Hepatocyte (in vitro differentiated cells): ENCODE data around the gene PGGT1B. TPM values are rescaled to one million over a fixed set of nuclear protein-coding genes. Genes with fewer than 3 reads are reported as not detected.
A peak's percentile ranks its signal among the peaks of the same experiment; 100 is the strongest.

Experiments used
- DNase-seq: peaks from one replicate; pipeline ENCODE4 v3.0.0-alpha.2; 2016; ENCODE audit warnings: low spot score
- H2AFZ ChIP-seq: fragments of 200-600 bp; sonication (generic); 2 replicates; pipeline ENCODE4 v1.6.0; 2016; ENCODE audit warnings: antibody characterized with exemption, mild to moderate bottlenecking
- H3K27ac ChIP-seq: fragments of 200-600 bp; sonication (generic); 2 replicates; pipeline ENCODE4 v1.5.1; 2016; ENCODE audit warnings: mild to moderate bottlenecking
- H3K27me3 ChIP-seq: fragments of 200-600 bp; sonication (generic); 2 replicates; pipeline ENCODE4 v1.6.1; 2016
- H3K36me3 ChIP-seq: fragments of 200-600 bp; sonication (generic); replicated peaks from 2 replicates; pipeline ENCODE4 v1.5.1; 2016; ENCODE audit warnings: low read depth; ENCODE audit not compliant: insufficient read depth
- H3K4me1 ChIP-seq: fragments of 200-600 bp; sonication (generic); 2 replicates; pipeline ENCODE4 v1.5.1; 2016; ENCODE audit warnings: mild to moderate bottlenecking, moderate library complexity; ENCODE audit not compliant: insufficient read depth
- H3K4me2 ChIP-seq: fragments of 200-600 bp; sonication (generic); 2 replicates; pipeline ENCODE4 v1.6.0; 2016
- H3K4me3 ChIP-seq: fragments of 200-600 bp; sonication (generic); 2 replicates; pipeline ENCODE4 v1.5.1; 2016; ENCODE audit warnings: mild to moderate bottlenecking
- H3K79me2 ChIP-seq: fragments of 200-600 bp; sonication (generic); 2 replicates; pipeline ENCODE4 v1.6.0; 2017; ENCODE audit warnings: mild to moderate bottlenecking
- H3K9me2 ChIP-seq: fragments of 200-600 bp; sonication (generic); replicated peaks from 2 replicates; pipeline ENCODE4 v1.6.0; 2017; ENCODE audit warnings: mild to moderate bottlenecking; ENCODE audit not compliant: insufficient read depth
- H3K9me3 ChIP-seq: fragments of 200-600 bp; sonication (generic); 2 replicates; pipeline ENCODE4 v1.5.1; 2016; ENCODE audit warnings: low read depth, mild to moderate bottlenecking
- H4K20me1 ChIP-seq: fragments of 200-600 bp; sonication (generic); 2 replicates; pipeline ENCODE4 v1.6.0; 2016; ENCODE audit warnings: mild to moderate bottlenecking; ENCODE audit not compliant: insufficient read depth, poor library complexity, severe bottlenecking
- EZH2 ChIP-seq: fragments of 200-600 bp; sonication (generic); IDR thresholded peaks from 2 replicates; pipeline ENCODE4 v1.6.1; 2016; ENCODE audit warnings: antibody characterized with exemption, mild to moderate bottlenecking, borderline replicate concordance
- EZH2phosphoT487 ChIP-seq: fragments of 200-600 bp; sonication (generic); IDR thresholded peaks from one replicate; pipeline ENCODE4 v1.6.1; 2018; ENCODE audit warnings: antibody characterized with exemption, mild to moderate bottlenecking, low read depth, moderate library complexity; ENCODE audit not compliant: unreplicated experiment, severe bottlenecking
- WGBS: methylation state at CpG from one replicate; pipeline ENCODE4 v1.1.6; 2016; ENCODE audit warnings: low lambda C conversion rate; ENCODE audit errors: missing lambda C conversion rate; 5-methylcytosine and 5-hydroxymethylcytosine counted together
- polyA plus RNA-seq: library from polyadenylated mRNA; unstranded; fragments of >200 nt; fragmentation: Nextera tagmentation; extraction: Ambion mirVana; gene quantifications from 2 replicates; pipeline ENCODE4 v1.2.1, GENCODE V29; 2016
- total RNA-seq: library from RNA; depleted of rRNA; stranded (reverse); fragments of >200 nt; gene quantifications from 2 replicates; pipeline ENCODE4 v1.2.3, GENCODE V29; 2014
- TF ChIP-seq, protein P1 (sequence below): fragments of 200-600 bp; sonication (generic); IDR thresholded peaks from 2 replicates; pipeline ENCODE4 v1.5.1; 2016; ENCODE audit warnings: antibody characterized with exemption, mild to moderate bottlenecking; ENCODE audit not compliant: poor library complexity

Gene PGGT1B
- total and polyA plus RNA-seq, 2 experiments from 2014 or later = 4.3 to 14.1 TPM

DNA sequence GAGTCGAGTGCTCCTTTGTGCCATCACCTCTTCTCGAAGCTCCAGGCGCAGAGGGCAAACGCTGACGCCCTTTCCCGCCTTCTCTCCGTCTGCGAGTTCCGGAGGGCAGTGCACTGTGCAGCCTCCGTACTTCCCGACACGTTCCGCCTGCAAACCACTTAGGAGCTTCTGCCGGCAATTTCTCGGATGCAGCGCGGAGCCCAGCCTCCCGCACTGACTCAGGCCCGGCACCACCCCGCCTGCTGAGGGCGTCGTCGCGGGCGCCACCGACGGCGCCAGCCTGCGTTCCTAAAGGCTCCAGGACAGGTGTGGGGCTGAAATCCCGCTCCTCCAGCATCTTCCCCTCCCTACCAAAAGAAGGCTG, 83.7 kb downstream of the PGGT1B start:
- DNase-seq = no peak
- Histone ChIP-seq H3K9me3 (no peaks in the 10 kb centered on the region), H2AFZ (peak overlapping the region; percentile 94), H3K4me1 (no peaks in the 10 kb centered on the region), H3K9me2 (no peaks in the 10 kb centered on the region), H3K36me3 (no peaks in the 10 kb centered on the region), H3K27ac (no peak overlapping the region), H3K27me3 (peaks cover 91% of the 10 kb centered on the region), H3K79me2 (no peaks in the 10 kb centered on the region), H4K20me1 (no peaks in the 10 kb centered on the region), H3K4me3 (peak overlapping the region; percentile 50), H3K4me2 (peak overlapping the region; percentile 89)
- 32% methylated on average over 30 of the region's 30 CpGs for WGBS
- TF ChIP-seq EZH2 = no peak
- TF ChIP-seq, protein P1, sequence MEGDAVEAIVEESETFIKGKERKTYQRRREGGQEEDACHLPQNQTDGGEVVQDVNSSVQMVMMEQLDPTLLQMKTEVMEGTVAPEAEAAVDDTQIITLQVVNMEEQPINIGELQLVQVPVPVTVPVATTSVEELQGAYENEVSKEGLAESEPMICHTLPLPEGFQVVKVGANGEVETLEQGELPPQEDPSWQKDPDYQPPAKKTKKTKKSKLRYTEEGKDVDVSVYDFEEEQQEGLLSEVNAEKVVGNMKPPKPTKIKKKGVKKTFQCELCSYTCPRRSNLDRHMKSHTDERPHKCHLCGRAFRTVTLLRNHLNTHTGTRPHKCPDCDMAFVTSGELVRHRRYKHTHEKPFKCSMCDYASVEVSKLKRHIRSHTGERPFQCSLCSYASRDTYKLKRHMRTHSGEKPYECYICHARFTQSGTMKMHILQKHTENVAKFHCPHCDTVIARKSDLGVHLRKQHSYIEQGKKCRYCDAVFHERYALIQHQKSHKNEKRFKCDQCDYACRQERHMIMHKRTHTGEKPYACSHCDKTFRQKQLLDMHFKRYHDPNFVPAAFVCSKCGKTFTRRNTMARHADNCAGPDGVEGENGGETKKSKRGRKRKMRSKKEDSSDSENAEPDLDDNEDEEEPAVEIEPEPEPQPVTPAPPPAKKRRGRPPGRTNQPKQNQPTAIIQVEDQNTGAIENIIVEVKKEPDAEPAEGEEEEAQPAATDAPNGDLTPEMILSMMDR = no peak
- no peak for TF ChIP-seq EZH2phosphoT487

DNA sequence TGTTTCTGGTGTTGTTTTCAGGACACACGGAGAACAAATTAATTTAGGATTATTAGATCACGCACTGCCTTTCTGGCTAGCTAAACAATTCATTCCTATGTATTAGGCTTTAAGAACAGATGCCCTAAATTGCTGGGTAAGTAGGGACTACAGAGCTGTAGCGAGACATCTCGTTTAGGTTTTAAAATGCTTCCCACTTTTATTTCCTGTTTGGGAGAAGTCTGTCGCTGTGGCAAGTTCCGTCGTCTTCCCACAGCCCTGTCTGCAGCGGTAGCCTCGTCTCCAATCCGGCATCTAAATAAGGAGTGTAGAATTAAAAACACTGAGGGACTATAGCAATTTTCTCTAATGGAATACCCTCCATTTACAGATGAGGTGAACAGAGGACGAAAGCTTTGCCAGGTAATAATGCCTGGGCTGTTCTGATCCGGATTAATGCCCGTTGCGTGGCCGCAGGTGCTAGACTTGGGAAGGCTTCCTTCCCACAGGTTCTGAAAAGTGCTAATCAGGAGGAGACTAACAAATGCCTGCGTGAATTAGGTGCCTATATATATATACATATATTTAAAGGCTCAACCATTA, 91.7 kb downstream of the PGGT1B start:
- peak overlapping the region; percentile 73 for H2AFZ ChIP-seq
- H3K4me3 ChIP-seq = peak overlapping the region; percentile 43
- WGBS = 15% methylated on average over 16 of the region's 16 CpGs

DNA sequence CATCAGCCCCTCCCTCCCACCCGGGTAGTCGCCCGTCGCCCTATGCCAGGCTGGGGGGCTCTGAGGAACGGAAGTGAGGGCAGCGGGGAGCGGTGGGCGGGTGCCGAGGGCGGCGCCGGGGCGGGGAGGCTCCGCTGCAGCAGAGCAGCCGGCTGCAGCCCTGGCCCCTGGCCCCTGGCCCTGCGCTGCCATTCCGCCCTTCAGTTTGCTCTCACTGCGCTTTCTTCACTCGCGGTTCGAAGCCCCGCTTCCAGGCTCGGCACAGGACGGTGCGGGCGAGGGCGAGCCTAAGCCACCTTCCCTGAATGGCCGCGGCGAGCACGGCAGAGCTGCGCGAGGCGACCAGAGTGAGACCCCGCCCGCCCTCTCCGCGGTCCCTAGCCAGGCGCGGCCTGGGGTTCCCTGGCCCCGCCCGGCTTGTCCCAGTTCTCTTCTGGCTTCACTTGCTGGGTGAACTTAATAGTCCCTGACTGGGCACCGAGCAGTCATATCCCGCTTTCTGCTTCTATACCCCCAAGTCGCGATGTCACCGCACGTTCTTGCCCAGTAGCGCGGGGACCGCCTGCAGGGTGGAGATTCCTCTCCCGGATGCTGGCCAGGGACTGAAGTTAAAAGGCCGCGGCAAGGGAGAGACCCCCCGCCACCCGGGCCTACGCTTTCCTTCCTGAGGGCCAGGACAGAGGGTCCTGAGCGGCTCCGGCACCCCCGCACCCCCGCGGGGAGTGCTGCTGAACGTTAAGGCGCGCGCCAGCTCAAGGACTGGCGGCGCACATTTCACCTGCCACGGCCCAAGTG, 92.3 kb downstream of the PGGT1B start:
- 1% methylated on average over 46 of the region's 69 CpGs for WGBS
- Histone ChIP-seq H3K27me3 (peaks cover 62% of the 10 kb centered on the region), H2AFZ (peak overlapping the region; percentile 73), H3K4me1 (peaks cover 10% of the 10 kb centered on the region), H3K4me2 (peak overlapping the region; percentile 89), H3K27ac (no peak overlapping the region), H4K20me1 (no peaks in the 10 kb centered on the region), H3K36me3 (no peaks in the 10 kb centered on the region), H3K79me2 (no peaks in the 10 kb centered on the region), H3K9me2 (no peaks in the 10 kb centered on the region), H3K9me3 (no peaks in the 10 kb centered on the region), H3K4me3 (peak overlapping the region; percentile 43)
- peak; percentile 91 for TF ChIP-seq EZH2
- TF ChIP-seq, protein P1 = no peak
- no peak for DNase-seq

More for the DNA sequence above, 91.7 kb downstream of the PGGT1B start:
- Histone ChIP-seq H3K4me2 (peak overlapping the region; percentile 89), H3K27ac (no peak overlapping the region), H3K36me3 (no peaks in the 10 kb centered on the region), H3K9me3 (no peaks in the 10 kb centered on the region), H3K9me2 (no peaks in the 10 kb centered on the region), H4K20me1 (no peaks in the 10 kb centered on the region), H3K79me2 (no peaks in the 10 kb centered on the region), H3K27me3 (peaks cover 64% of the 10 kb centered on the region), H3K4me1 (peaks cover 10% of the 10 kb centered on the region)
- TF ChIP-seq EZH2phosphoT487 (no peak), EZH2 (peak; percentile 80)
- no peak for DNase-seq

DNA sequence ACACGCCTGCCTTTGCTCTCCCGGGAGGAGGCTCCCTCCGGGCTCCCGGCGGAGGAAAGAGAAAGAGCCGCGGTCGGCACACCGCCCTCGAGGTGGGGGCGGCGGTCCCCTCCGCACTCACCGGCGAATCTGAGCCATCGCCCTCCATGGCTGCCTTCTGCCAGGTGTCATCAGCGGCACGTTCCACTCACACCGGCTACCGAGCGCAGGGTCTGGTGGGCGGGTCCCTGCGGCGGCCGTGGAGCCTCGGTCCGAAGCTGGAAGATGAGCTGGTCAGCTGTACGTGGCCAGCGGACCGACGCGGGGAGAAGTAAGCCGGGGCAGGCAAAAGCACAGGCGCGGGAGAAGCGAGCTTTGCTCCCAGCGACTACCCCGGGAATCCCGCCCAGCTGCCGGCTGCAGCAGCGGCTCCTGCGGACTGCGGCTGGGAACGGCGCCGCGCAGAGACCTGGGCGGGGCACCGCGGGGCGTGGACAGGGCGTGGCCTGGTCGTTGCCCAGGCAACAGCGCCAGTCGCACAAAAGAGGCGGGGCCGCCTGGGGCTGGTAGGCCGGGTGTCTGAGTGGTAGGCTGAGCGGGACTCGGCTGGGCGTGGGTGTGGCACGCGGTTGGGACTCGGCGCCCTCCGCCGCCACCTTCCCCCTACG, 93.1 kb downstream of the PGGT1B start, which contains the start of gene TRIM36:
Gene TRIM36 (minus strand): TSS at position 422 of the 647 bp plus-strand sequence. CDS start 274 bp downstream, at position 148.
- no peak for TF ChIP-seq EZH2phosphoT487
- no peak for TF ChIP-seq EZH2
- TF ChIP-seq, protein P1 = peak; percentile 21
- H3K79me2 ChIP-seq = no peaks in the 10 kb centered on the region
- peak; percentile 97 for DNase-seq
- no peaks in the 10 kb centered on the region for H3K9me2 ChIP-seq
- H3K36me3 ChIP-seq = no peaks in the 10 kb centered on the region
- peaks cover 10% of the 10 kb centered on the region for H3K4me1 ChIP-seq
- peak within 1 kb of the TSS; percentile 86 for H2AFZ ChIP-seq
- H4K20me1 ChIP-seq = no peaks in the 10 kb centered on the region
- WGBS = 1% methylated on average over 41 of the region's 68 CpGs
- peaks cover 56% of the 10 kb centered on the region for H3K27me3 ChIP-seq
- H3K27ac ChIP-seq = no peak within 1 kb of the TSS
- H3K4me3 ChIP-seq = peak within 1 kb of the TSS; percentile 43
- H3K4me2 ChIP-seq = peak within 1 kb of the TSS; percentile 89
- H3K9me3 ChIP-seq = no peaks in the 10 kb centered on the region
